ENCODE measurements around the gene RCN2. TPM values are rescaled to one million over a fixed set of nuclear protein-coding genes. Genes with fewer than 3 reads are reported as not detected.

RCN2 gene
- total and polyA plus RNA-seq, 2 of the 13 experiments (the other 11 are each of a cell fraction or from before 2014, with no cell fraction given): 84.4 to 89.0 TPM

DNA sequence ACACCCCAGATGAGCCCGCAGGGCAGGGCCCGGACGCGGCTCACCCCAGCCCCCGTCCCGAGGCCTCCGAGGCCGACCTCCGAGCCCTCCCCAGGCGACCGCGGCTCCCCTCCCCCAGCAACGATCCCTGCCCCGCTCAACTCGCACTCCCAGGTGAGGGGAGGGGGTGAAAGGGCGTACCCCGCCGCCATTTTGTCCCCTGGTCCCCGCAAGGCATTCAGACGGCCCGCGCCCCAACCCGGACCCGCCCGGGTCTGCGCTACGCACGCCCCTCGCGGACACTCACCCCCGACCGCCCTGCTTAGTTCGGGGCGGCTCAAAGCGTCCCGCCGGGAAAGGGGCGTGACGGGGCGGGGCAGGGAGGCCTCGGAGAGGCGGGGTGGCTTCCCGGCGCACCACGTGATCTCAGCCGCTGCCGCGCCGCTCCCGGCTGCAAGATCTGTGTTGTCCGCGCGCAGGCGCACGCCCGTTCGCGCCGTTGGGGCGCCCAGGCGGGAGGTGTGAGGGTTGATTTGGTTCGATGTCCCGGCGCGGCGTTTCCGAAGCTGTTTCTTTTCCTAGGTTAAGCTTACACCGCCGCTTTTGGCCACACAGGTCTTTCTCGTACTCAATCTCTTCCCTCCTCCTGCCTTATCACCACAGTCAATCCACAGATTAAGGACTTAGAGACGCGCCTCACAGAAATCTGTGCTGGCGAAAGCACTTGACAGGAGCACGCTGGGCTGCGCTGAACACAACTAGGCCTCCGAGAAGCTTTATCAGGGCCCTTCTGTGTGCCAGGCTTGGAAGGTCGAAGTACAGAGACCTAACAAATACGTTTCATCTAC is 26.3 kb upstream of the RCN2 start, which contains the start of gene SCAPER (continued):
- TF ChIP-seq ETV6 (CRISPR knock-in tag; conservative IDR thresholded peaks at IDR 0.05) (0 out of 2 replicates have a peak, but pooled peaks have one; percentile 75), ZNF747 (CRISPR knock-in tag; IDR thresholded peaks at IDR 0.05; ENCODE audit: borderline replicate concordance) (peak; percentile 92), TARDBP (CRISPR knock-in tag; IDR thresholded peaks at IDR 0.05) (no peak), MZF1 (CRISPR knock-in tag; IDR thresholded peaks at IDR 0.05; ENCODE audit: borderline replicate concordance) (no peak), ZNF501 (CRISPR knock-in tag; IDR thresholded peaks at IDR 0.05) (peak; percentile 85), ZNF629 (CRISPR knock-in tag; conservative IDR thresholded peaks at IDR 0.05) (0 out of 2 replicates have a peak, but pooled peaks have one; percentile 43), CBX1 (IDR thresholded peaks at IDR 0.05; ENCODE audit: low read depth) (no peak)
- TF ChIP-seq, protein P1, sequence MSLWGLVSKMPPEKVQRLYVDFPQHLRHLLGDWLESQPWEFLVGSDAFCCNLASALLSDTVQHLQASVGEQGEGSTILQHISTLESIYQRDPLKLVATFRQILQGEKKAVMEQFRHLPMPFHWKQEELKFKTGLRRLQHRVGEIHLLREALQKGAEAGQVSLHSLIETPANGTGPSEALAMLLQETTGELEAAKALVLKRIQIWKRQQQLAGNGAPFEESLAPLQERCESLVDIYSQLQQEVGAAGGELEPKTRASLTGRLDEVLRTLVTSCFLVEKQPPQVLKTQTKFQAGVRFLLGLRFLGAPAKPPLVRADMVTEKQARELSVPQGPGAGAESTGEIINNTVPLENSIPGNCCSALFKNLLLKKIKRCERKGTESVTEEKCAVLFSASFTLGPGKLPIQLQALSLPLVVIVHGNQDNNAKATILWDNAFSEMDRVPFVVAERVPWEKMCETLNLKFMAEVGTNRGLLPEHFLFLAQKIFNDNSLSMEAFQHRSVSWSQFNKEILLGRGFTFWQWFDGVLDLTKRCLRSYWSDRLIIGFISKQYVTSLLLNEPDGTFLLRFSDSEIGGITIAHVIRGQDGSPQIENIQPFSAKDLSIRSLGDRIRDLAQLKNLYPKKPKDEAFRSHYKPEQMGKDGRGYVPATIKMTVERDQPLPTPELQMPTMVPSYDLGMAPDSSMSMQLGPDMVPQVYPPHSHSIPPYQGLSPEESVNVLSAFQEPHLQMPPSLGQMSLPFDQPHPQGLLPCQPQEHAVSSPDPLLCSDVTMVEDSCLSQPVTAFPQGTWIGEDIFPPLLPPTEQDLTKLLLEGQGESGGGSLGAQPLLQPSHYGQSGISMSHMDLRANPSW (CRISPR knock-in tag; IDR thresholded peaks at IDR 0.05; ENCODE audit: borderline replicate concordance): no peak; the same call in 1 of the 2 replicates
- TF ChIP-seq, protein P2, sequence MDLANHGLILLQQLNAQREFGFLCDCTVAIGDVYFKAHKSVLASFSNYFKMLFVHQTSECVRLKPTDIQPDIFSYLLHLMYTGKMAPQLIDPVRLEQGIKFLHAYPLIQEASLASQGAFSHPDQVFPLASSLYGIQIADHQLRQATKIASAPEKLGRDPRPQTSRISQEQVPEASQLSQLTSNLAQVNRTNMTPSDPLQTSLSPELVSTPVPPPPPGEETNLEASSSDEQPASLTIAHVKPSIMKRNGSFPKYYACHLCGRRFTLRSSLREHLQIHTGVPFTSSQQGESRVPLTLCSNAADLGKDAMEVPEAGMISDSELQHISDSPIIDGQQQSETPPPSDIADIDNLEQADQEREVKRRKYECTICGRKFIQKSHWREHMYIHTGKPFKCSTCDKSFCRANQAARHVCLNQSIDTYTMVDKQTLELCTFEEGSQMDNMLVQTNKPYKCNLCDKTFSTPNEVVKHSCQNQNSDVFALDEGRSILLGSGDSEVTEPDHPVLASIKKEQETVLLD (CRISPR knock-in tag; IDR thresholded peaks at IDR 0.05; ENCODE audit: low read depth): peak; percentile 66; the same call in 1 of the 2 replicates
- TF ChIP-seq, protein P3, sequence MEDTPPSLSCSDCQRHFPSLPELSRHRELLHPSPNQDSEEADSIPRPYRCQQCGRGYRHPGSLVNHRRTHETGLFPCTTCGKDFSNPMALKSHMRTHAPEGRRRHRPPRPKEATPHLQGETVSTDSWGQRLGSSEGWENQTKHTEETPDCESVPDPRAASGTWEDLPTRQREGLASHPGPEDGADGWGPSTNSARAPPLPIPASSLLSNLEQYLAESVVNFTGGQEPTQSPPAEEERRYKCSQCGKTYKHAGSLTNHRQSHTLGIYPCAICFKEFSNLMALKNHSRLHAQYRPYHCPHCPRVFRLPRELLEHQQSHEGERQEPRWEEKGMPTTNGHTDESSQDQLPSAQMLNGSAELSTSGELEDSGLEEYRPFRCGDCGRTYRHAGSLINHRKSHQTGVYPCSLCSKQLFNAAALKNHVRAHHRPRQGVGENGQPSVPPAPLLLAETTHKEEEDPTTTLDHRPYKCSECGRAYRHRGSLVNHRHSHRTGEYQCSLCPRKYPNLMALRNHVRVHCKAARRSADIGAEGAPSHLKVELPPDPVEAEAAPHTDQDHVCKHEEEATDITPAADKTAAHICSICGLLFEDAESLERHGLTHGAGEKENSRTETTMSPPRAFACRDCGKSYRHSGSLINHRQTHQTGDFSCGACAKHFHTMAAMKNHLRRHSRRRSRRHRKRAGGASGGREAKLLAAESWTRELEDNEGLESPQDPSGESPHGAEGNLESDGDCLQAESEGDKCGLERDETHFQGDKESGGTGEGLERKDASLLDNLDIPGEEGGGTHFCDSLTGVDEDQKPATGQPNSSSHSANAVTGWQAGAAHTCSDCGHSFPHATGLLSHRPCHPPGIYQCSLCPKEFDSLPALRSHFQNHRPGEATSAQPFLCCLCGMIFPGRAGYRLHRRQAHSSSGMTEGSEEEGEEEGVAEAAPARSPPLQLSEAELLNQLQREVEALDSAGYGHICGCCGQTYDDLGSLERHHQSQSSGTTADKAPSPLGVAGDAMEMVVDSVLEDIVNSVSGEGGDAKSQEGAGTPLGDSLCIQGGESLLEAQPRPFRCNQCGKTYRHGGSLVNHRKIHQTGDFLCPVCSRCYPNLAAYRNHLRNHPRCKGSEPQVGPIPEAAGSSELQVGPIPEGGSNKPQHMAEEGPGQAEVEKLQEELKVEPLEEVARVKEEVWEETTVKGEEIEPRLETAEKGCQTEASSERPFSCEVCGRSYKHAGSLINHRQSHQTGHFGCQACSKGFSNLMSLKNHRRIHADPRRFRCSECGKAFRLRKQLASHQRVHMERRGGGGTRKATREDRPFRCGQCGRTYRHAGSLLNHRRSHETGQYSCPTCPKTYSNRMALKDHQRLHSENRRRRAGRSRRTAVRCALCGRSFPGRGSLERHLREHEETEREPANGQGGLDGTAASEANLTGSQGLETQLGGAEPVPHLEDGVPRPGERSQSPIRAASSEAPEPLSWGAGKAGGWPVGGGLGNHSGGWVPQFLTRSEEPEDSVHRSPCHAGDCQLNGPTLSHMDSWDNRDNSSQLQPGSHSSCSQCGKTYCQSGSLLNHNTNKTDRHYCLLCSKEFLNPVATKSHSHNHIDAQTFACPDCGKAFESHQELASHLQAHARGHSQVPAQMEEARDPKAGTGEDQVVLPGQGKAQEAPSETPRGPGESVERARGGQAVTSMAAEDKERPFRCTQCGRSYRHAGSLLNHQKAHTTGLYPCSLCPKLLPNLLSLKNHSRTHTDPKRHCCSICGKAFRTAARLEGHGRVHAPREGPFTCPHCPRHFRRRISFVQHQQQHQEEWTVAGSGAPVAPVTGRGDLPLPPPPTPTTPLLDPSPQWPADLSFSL (CRISPR knock-in tag; IDR thresholded peaks at IDR 0.05): peak; percentile 81
- TF ChIP-seq, protein P4, sequence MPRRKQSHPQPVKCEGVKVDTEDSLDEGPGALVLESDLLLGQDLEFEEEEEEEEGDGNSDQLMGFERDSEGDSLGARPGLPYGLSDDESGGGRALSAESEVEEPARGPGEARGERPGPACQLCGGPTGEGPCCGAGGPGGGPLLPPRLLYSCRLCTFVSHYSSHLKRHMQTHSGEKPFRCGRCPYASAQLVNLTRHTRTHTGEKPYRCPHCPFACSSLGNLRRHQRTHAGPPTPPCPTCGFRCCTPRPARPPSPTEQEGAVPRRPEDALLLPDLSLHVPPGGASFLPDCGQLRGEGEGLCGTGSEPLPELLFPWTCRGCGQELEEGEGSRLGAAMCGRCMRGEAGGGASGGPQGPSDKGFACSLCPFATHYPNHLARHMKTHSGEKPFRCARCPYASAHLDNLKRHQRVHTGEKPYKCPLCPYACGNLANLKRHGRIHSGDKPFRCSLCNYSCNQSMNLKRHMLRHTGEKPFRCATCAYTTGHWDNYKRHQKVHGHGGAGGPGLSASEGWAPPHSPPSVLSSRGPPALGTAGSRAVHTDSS (CRISPR knock-in tag; conservative IDR thresholded peaks at IDR 0.05): no peak
